ENCODE measurements around the gene P4HB. TPM values are rescaled to one million over a fixed set of nuclear protein-coding genes. Genes with fewer than 3 reads are reported as not detected.

P4HB gene
- total and polyA plus RNA-seq, 12 donors, result 244 to 801 (median 332) TPM

- no peak for ATAC-seq
- no peak for DNase-seq
- TF ChIP-seq CTCF (IDR thresholded peaks at IDR 0.05), result no peak
- peaks cover 35 to 84% (median 63%) of the 10 kb centered on the region in 9 donors for H3K4me1 ChIP-seq
- peaks cover 0 to 62% (median 20%) of the 10 kb centered on the region in 9 donors for H3K36me3 ChIP-seq
- H3K4me3 ChIP-seq, result no peak overlapping the region
- no peaks in the 10 kb centered on the region for H3K9me3 ChIP-seq
- H3K27me3 ChIP-seq, result no peaks in the 10 kb centered on the region
- intact Hi-C loops (cut with DNase I), result no loop called here
- WGBS, 2 donors, result 62 to 65% methylated on average over 18 of the region's 18 CpGs
- H3K27ac ChIP-seq, result peak overlapping the region in 2 of 10 donors; percentile 7 to 20
Observed at GRCh38 chr17:81865733-81866439, 5.6 kb upstream of the P4HB start.

- TF ChIP-seq CTCF (IDR thresholded peaks at IDR 0.05), result no peak
- Histone ChIP-seq H3K27ac (no peak overlapping the region), H3K4me3 (no peak overlapping the region), H3K9me3 (no peaks in the 10 kb centered on the region), H3K4me1 (peaks cover 35 to 83% (median 62%) of the 10 kb centered on the region in 9 donors), H3K36me3 (peaks cover 0 to 62% (median 20%) of the 10 kb centered on the region in 9 donors), H3K27me3 (no peaks in the 10 kb centered on the region)
- DNase-seq (no peak), ATAC-seq (no peak)
- intact Hi-C loops (cut with DNase I), result no loop called here
- 97% methylated on average over 8 of the region's 8 CpGs for WGBS, 2 donors
Observed at GRCh38 chr17:81865358-81865732, 5.0 kb upstream of the P4HB start.

- peaks cover 0 to 51% (median 14%) of the 10 kb centered on the region in 9 donors for H3K36me3 ChIP-seq
- ATAC-seq (no peak), DNase-seq (no peak)
- 80 to 81% methylated on average over 9 of the region's 9 CpGs for WGBS, 2 donors
- no peaks in the 10 kb centered on the region for H3K27me3 ChIP-seq
- H3K9me3 ChIP-seq, result no peaks in the 10 kb centered on the region
- intact Hi-C loops (cut with DNase I), result loop anchor here in 1 of 10 donors (5.0 kb wide), 1 partner anchor 42 kb away; no protein-coding TSS in a partner anchor
- H3K4me1 ChIP-seq, result peaks cover 26 to 76% (median 55%) of the 10 kb centered on the region in 9 donors
- no peak for TF ChIP-seq CTCF (IDR thresholded peaks at IDR 0.05)
- H3K4me3 ChIP-seq, result no peak overlapping the region
- peak overlapping the region in 2 of 10 donors; percentile 11 to 99 for H3K27ac ChIP-seq
Observed at GRCh38 chr17:81863833-81864768, 3.8 kb upstream of the P4HB start.

GRCh38 chr17:81863123-81863675 is 2.9 kb upstream of the P4HB start:
- Histone ChIP-seq H3K4me1 (peaks cover 26 to 76% (median 55%) of the 10 kb centered on the region in 9 donors), H3K9me3 (no peaks in the 10 kb centered on the region), H3K4me3 (no peak overlapping the region), H3K36me3 (peaks cover 0 to 51% (median 13%) of the 10 kb centered on the region in 9 donors), H3K27ac (peak overlapping the region in 3 of 10 donors; percentile 98 to 99 (median 98)), H3K27me3 (no peaks in the 10 kb centered on the region)
- TF ChIP-seq CTCF (IDR thresholded peaks at IDR 0.05), result no peak
- DNase-seq (no peak), ATAC-seq (no peak)
- intact Hi-C loops (cut with DNase I), result loop anchor here in 1 of 10 donors (5.0 kb wide), 1 partner anchor 41 kb away; no protein-coding TSS in a partner anchor
- WGBS, 2 donors, result 79 to 80% methylated on average over 6 of the region's 6 CpGs

All from heart right ventricle (tissue), 16 donors.